22Rv1 (cell line): ENCODE results near the gene IRF1.

Experiments used
- ZFX ChIP-seq: fragments of 450-650 bp; IDR thresholded peaks from 2 replicates; pipeline ENCODE4 v1.6.1; 2017; ENCODE audit warnings: antibody characterized with exemption, borderline replicate concordance
- TF ChIP-seq, protein P1 (sequence below): fragments of 450-650 bp; IDR thresholded peaks from 2 replicates; pipeline ENCODE4 v1.5.1; 2017; ENCODE audit warnings: mild to moderate bottlenecking

DNA sequence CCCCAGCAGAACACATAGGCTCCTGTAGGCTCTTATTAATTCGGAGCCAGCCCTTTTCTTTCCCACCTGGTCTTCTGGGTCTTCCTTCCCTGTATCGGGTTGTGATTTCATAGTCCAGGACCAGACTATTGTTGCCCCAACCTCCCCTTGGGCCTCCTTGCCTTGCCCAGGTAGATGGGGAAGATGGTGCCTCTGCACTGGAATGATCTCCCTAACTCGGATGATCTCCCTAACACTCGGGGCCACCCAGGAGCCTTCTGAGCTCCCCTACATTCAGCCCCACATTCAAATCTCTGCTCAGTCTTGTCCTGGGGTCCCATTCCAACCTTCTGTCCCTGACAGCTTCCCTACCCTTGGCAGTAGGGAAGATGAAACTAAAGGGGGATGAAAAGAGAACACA is 2.7 kb upstream of the IRF1 start:
- TF ChIP-seq, protein P1, sequence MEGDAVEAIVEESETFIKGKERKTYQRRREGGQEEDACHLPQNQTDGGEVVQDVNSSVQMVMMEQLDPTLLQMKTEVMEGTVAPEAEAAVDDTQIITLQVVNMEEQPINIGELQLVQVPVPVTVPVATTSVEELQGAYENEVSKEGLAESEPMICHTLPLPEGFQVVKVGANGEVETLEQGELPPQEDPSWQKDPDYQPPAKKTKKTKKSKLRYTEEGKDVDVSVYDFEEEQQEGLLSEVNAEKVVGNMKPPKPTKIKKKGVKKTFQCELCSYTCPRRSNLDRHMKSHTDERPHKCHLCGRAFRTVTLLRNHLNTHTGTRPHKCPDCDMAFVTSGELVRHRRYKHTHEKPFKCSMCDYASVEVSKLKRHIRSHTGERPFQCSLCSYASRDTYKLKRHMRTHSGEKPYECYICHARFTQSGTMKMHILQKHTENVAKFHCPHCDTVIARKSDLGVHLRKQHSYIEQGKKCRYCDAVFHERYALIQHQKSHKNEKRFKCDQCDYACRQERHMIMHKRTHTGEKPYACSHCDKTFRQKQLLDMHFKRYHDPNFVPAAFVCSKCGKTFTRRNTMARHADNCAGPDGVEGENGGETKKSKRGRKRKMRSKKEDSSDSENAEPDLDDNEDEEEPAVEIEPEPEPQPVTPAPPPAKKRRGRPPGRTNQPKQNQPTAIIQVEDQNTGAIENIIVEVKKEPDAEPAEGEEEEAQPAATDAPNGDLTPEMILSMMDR: no peak
- TF ChIP-seq ZFX: no peak
